Bronchial epithelial cell (primary cell): Measurements from ENCODE around the gene PIP4P1. TPM values are rescaled to one million over a fixed set of nuclear protein-coding genes. Genes with fewer than 3 reads are reported as not detected.

Experiments
- DNase-seq: peaks from one replicate; pipeline ENCODE4 v3.0.0-alpha.2; 2010; ENCODE audit warnings: low read depth
- FAIRE-seq: peaks from 2 replicates; lab custom pipeline; 2011; peaks lifted over from hg19 to GRCh38; lab: Jason Lieb, UNC
- H3K27me3 ChIP-seq: 2 replicates; pipeline ENCODE4 v1.5.1; 2011; ENCODE audit warnings: low read length; ENCODE audit not compliant: control insufficient read depth, insufficient read depth
- H3K36me3 ChIP-seq: 2 replicates; pipeline ENCODE4 v1.5.1; 2011; ENCODE audit warnings: low read length; ENCODE audit not compliant: control insufficient read depth, insufficient read depth
- H3K4me3 ChIP-seq: 2 replicates; pipeline ENCODE4 v1.5.1; 2011; ENCODE audit warnings: mild to moderate bottlenecking, low read depth, low read length, control low read depth
- total RNA-seq: library from RNA; depleted of rRNA; stranded (reverse); fragments of >200 nt; gene quantifications from 2 replicates; pipeline ENCODE4 v1.2.1, GENCODE V29; 2014
- TF ChIP-seq, protein P1 (sequence below): IDR thresholded peaks from 2 replicates; pipeline ENCODE4 v1.5.1; 2011; ENCODE audit warnings: mild to moderate bottlenecking, moderate library complexity, low read length, control low read depth, inconsistent platforms; ENCODE audit not compliant: insufficient read depth, severe bottlenecking

The PIP4P1 gene
- total RNA-seq, 1 donor from 2014 or later, result 24.7 TPM

GRCh38 chr14:20470603-20470901 lies 9.3 kb upstream of the PIP4P1 start:
- FAIRE-seq (no peak), DNase-seq (no peak)
- TF ChIP-seq, protein P1, sequence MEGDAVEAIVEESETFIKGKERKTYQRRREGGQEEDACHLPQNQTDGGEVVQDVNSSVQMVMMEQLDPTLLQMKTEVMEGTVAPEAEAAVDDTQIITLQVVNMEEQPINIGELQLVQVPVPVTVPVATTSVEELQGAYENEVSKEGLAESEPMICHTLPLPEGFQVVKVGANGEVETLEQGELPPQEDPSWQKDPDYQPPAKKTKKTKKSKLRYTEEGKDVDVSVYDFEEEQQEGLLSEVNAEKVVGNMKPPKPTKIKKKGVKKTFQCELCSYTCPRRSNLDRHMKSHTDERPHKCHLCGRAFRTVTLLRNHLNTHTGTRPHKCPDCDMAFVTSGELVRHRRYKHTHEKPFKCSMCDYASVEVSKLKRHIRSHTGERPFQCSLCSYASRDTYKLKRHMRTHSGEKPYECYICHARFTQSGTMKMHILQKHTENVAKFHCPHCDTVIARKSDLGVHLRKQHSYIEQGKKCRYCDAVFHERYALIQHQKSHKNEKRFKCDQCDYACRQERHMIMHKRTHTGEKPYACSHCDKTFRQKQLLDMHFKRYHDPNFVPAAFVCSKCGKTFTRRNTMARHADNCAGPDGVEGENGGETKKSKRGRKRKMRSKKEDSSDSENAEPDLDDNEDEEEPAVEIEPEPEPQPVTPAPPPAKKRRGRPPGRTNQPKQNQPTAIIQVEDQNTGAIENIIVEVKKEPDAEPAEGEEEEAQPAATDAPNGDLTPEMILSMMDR, result no peak

GRCh38 chr14:20469890-20470602 lies 8.8 kb upstream of the PIP4P1 start:
- Histone ChIP-seq H3K27me3 (no peaks in the 10 kb centered on the region), H3K4me3 (peak overlapping the region; percentile 99), H3K36me3 (peaks cover 15% of the 10 kb centered on the region)
- TF ChIP-seq, protein P1, result no peak
- no peak for FAIRE-seq
- DNase-seq, result peak; percentile 94

More at GRCh38 chr14:20470603-20470901, 9.3 kb upstream of the PIP4P1 start:
- peak overlapping the region; percentile 99 for H3K4me3 ChIP-seq
- H3K36me3 ChIP-seq, result peaks cover 17% of the 10 kb centered on the region
- no peaks in the 10 kb centered on the region for H3K27me3 ChIP-seq

- TF ChIP-seq, protein P1, result no peak
- H3K36me3 ChIP-seq, result peaks cover 11% of the 10 kb centered on the region
- DNase-seq (peak; percentile 84), FAIRE-seq (no peak)
- H3K4me3 ChIP-seq, result peak within 1 kb of the TSS; percentile 99
- no peaks in the 10 kb centered on the region for H3K27me3 ChIP-seq
Measured at GRCh38 chr14:20469242-20469889, 8.1 kb upstream of the PIP4P1 start, which contains the start of gene PNP. Gene PNP, plus strand, starts transcription at chr14:20469406. Its CDS starts 119 bp downstream, at chr14:20469525.

- H3K4me3 ChIP-seq, result peak overlapping the region; percentile 99
- DNase-seq (no peak), FAIRE-seq (no peak)
- peaks cover 10% of the 10 kb centered on the region for H3K36me3 ChIP-seq
- TF ChIP-seq, protein P1, result no peak
- no peaks in the 10 kb centered on the region for H3K27me3 ChIP-seq
Measured at GRCh38 chr14:20468764-20469241, 7.6 kb upstream of the PIP4P1 start.

- TF ChIP-seq, protein P1, result no peak
- FAIRE-seq, result no peak
- Histone ChIP-seq H3K27me3 (no peaks in the 10 kb centered on the region), H3K4me3 (peak overlapping the region; percentile 76), H3K36me3 (peaks cover 9% of the 10 kb centered on the region)
- no peak for DNase-seq
Measured at GRCh38 chr14:20460458-20461224, 593 bp downstream of the PIP4P1 start.
